Measurements from ENCODE around the gene SPDYE6.
"Not testable (repeated sequence)": the region's sequence is repeated elsewhere in the genome, so short reads cannot be mapped to it uniquely, and the experiment has no call there.

SPDYE6 gene

GRCh38 chr7:102330666-102331460, 25.4 kb downstream of the SPDYE6 start:
- H3K4me3 ChIP-seq (ENCODE audit: low read depth, low read length) = not testable (repeated sequence)

GRCh38 chr7:102329366-102329765, 26.9 kb downstream of the SPDYE6 start:
- not testable (repeated sequence) for H3K4me3 ChIP-seq (ENCODE audit: low read depth, low read length)

More at GRCh38 chr7:102330666-102331460, 25.4 kb downstream of the SPDYE6 start:
- not testable (repeated sequence) for DNase-seq (ENCODE audit: low read depth)

DNA sequence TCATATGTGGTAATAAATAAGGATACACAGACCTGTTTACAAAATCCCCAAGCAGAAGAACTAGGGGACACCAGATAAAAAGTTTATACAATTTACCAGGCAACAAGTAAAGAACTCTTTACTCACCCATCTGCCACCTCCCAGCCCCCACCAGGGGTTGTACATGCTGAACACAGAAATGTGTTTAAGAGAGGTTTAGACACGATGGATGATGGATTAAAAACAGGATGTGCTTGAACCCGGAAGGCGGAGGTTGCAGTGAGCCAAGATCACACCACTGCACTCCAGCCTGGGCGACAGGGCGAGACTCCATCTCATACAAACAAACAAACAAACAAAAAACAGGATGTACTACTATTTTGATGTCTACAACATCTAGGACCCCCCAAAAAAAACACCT, 27.4 kb downstream of the SPDYE6 start:
- not testable (repeated sequence) for H3K4me3 ChIP-seq (ENCODE audit: low read depth, low read length); DNase-seq (ENCODE audit: low read depth)

More at GRCh38 chr7:102329366-102329765, 26.9 kb downstream of the SPDYE6 start:
- not testable (repeated sequence) for DNase-seq (ENCODE audit: low read depth)

DNA sequence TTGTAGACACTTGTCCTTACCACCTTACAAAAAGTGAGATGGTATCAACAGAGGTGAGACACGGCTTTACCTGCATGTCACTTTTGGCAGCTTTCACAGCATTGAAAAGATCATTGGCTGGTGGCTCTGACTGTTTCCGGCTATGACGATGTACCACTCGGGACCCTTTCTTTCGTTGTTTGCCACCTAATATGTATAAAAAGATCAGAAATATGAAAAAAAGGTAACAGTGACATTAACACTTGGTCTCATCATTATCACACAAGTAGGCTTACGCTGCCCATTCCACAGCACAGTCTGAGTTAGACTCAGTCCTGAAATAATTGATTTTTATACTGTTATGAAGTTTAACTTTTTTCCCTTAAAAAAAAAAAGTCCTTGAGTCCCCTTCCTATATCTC, 29.1 kb downstream of the SPDYE6 start:
- DNase-seq (ENCODE audit: low read depth); H3K4me3 ChIP-seq (ENCODE audit: low read depth, low read length): not testable (repeated sequence)

GRCh38 chr7:102326157-102326889, 29.9 kb downstream of the SPDYE6 start:
- no peak overlapping the region for H3K4me3 ChIP-seq (ENCODE audit: low read depth, low read length)
- no peak for DNase-seq (ENCODE audit: low read depth)
- TF ChIP-seq CTCF (IDR thresholded peaks at IDR 0.05; ENCODE audit: insufficient read depth, low read depth, low read length, missing control alignments) = no peak

- DNase-seq (ENCODE audit: low read depth); H3K4me3 ChIP-seq (ENCODE audit: low read depth, low read length): not testable (repeated sequence)
Measured at GRCh38 chr7:102325106-102325505, 31.1 kb downstream of the SPDYE6 start.

DNA sequence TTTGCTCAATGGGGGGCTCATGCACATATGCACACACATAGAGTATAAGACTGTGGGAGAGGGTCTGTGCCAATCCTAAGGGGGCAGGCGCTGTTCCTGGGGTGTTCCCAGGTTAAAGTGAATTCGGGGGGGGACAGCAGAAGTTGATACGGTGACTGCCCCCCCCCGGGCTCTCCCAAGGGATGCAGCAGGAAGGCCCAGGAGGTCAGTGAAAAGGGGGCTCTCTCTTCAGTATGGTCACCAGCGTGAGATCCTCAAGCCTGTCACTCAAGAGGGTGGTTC, 32.4 kb downstream of the SPDYE6 start:
- no peak for DNase-seq (ENCODE audit: low read depth)
- H3K4me3 ChIP-seq (ENCODE audit: low read depth, low read length) = no peak overlapping the region
- TF ChIP-seq CTCF (IDR thresholded peaks at IDR 0.05; ENCODE audit: insufficient read depth, low read depth, low read length, missing control alignments) = no peak

DNA sequence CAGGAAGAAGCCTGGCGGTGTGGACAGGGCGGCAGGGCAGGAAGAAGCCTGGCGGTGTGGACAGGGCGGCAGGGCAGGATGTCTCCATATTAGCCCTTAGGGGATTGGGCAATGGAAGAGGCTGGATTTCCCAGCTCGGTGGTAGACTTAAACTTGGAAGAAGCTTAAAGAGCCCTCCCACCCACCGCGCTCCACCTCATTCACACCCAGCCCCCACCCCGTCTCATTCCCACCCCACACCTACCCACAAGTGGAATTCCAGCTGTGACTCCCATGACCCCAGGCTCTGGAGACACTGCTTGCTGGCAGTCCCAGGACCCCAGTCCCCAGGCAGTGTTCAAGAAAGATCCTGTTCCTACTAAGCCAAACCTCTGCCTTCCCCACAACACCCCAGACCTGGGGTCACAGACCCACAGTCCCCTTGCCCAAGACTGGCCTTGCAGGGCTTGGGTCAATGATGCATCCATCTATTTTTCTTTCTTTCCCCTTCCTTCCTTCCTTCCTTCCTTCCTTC, 34.0 kb downstream of the SPDYE6 start:
- no peak overlapping the region for H3K4me3 ChIP-seq (ENCODE audit: low read depth, low read length)
- no peak for DNase-seq (ENCODE audit: low read depth)
- TF ChIP-seq CTCF (IDR thresholded peaks at IDR 0.05; ENCODE audit: insufficient read depth, low read depth, low read length, missing control alignments) = no peak

DNA sequence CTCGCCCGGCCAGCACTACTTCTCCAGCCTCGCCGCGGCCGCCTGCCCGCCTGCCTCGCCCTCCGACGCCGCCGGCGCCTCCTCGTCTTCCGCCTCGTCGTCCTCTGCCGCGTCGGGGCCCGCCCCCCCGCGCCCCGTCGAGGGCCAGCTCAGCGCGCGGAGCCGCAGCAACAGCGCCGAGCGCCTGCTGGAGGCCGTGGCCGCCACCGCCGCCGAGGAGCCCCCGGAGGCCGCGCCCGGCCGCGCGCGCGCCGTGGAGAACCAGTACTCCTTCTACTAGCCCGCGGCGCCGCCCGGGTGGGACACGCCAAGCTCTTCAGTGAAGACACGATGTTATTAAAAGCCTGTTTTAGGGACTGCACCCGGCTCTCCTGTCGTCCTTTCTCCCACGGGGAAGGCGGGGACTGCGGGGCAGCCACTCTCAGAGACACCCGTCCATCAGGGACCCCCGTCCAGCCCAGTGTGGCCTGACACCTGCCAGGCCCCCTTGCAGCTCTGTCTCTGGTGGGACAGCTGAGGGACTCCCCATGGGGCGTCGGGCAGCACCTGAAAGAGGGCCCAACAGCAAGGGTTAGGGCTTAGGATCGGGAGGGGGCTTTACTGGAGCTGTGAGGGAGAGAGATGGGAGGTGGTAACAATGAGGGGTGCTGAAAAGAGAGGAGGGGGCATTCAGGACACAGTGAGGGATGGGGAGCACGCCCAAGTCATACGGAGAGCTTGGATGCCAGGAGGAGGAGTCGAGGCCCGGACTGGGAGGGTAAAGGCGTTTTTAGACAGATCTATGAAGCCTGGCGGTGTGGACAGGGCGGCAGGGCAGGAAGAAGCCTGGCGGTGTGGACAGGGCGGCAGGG, 34.7 kb downstream of the SPDYE6 start:
- no peak overlapping the region for H3K4me3 ChIP-seq (ENCODE audit: low read depth, low read length)
- TF ChIP-seq CTCF (IDR thresholded peaks at IDR 0.05; ENCODE audit: insufficient read depth, low read depth, low read length, missing control alignments) = no peak
- no peak for DNase-seq (ENCODE audit: low read depth)
